A549 (cell line): ENCODE data around the gene TTPAL. TPM values are rescaled to one million over a fixed set of nuclear protein-coding genes. Genes with fewer than 3 reads are reported as not detected.

Experiments used
- ATAC-seq, 2 experiments: fragments of 200-7000 bp in 1 of 2; fragments of >200 bp in 1 of 2; cut with Nextera tagmentation in 1 of 2; cut with Tn5 transposase in 1 of 2; 3 replicates each; pipeline versions ENCODE4 v1.8.0 to v1.9.1; 2018 to 2020; ENCODE audit warnings: mild to moderate bottlenecking in 1 of 2, moderate library complexity in 1 of 2
- CTCF ChIA-PET: fragments of 300-600 bp; sonication (Branson Sonifier 250); formaldehyde crosslinking; extraction: SDS; loops from one replicate; lab custom pipeline; 2021; ENCODE audit warnings: antibody characterized with exemption, inconsistent platforms; lab: Yijun Ruan, JAX
- POLR2A ChIA-PET: fragments of 350-600 bp; formaldehyde crosslinking; extraction: SDS; loops from one replicate; lab custom pipeline; 2021; ENCODE audit warnings: antibody characterized with exemption, inconsistent platforms; lab: Yijun Ruan, JAX
- DNase-seq, 2 experiments: peaks; one replicate each; pipeline versions ENCODE4 v3.0.0 to v3.0.0-alpha.2; 2011 to 2016; ENCODE audit warnings: low read depth in 1 of 2, low spot score in 1 of 2
- FAIRE-seq: peaks from 2 replicates; lab custom pipeline; 2011; peaks lifted over from hg19 to GRCh38; lab: Jason Lieb, UNC
- H3K27ac ChIP-seq, 2 experiments: fragments of >200 bp; sonication (Bioruptor Twin); formaldehyde crosslinking; 3 replicates each; pipeline ENCODE4 v1.5.1; 2016 to 2017
- H3K4me1 ChIP-seq: fragments of >200 bp; sonication (Bioruptor Twin); formaldehyde crosslinking; 3 replicates; pipeline ENCODE4 v1.6.1; 2016
- H3K4me2 ChIP-seq: fragments of >200 bp; sonication (Bioruptor Twin); formaldehyde crosslinking; 3 replicates; pipeline ENCODE4 v1.6.1; 2016
- H3K4me3 ChIP-seq: fragments of >200 bp; sonication (Bioruptor Twin); formaldehyde crosslinking; 3 replicates; pipeline ENCODE4 v1.5.1; 2016
- H3K9me3 ChIP-seq: fragments of >200 bp; sonication (Bioruptor Twin); formaldehyde crosslinking; 3 replicates; pipeline ENCODE4 v1.6.1; 2016
- CBX2 ChIP-seq: fragments of 200-600 bp; sonication (generic); IDR thresholded peaks from 2 replicates; pipeline ENCODE4 v1.6.1; 2016; ENCODE audit warnings: low read depth, mild to moderate bottlenecking, borderline replicate concordance
- CEBPB ChIP-seq, 2 experiments: fragments of >200 bp in 1 of 2; sonication (Bioruptor Twin) in 1 of 2; formaldehyde crosslinking in 1 of 2; IDR thresholded peaks; 2 replicates each; pipeline ENCODE4 v1.6.1; 2012 to 2016
- CHD2 ChIP-seq: fragments of 150-350 bp; IDR thresholded peaks from 2 replicates; pipeline ENCODE4 v1.6.1; 2014; ENCODE audit warnings: low read length; ENCODE audit not compliant: partially characterized antibody
- CHD4 ChIP-seq: fragments of 200-600 bp; sonication (generic); IDR thresholded peaks from 2 replicates; pipeline ENCODE4 v1.6.1; 2016; ENCODE audit warnings: antibody characterized with exemption, mild to moderate bottlenecking, borderline replicate concordance
- EHMT2 ChIP-seq: fragments of 200-600 bp; sonication (generic); IDR thresholded peaks from 2 replicates; pipeline ENCODE4 v1.6.1; 2016; ENCODE audit warnings: antibody characterized with exemption, low read depth, mild to moderate bottlenecking, moderate library complexity
- ESRRA ChIP-seq: fragments of 150-350 bp; IDR thresholded peaks from 2 replicates; pipeline ENCODE4 v1.6.1; 2014; ENCODE audit warnings: mild to moderate bottlenecking, low read length, borderline replicate concordance
- FOSL2 ChIP-seq, 2 experiments: fragments of 450-650 bp in 1 of 2; fragments of >200 bp in 1 of 2; sonication (Bioruptor Twin) in 1 of 2; formaldehyde crosslinking; IDR thresholded peaks; 2 replicates each; pipeline versions ENCODE4 v1.5.0 to v1.6.1; 2016 to 2020; ENCODE audit warnings: mild to moderate bottlenecking in 1 of 2, moderate library complexity in 1 of 2
- FOXS1 ChIP-seq: fragments of 250-450 bp; sonication (Bioruptor Pico); IDR thresholded peaks from 2 replicates; pipeline ENCODE4 v1.5.0; 2020; ENCODE audit warnings: mild to moderate bottlenecking, moderate library complexity
- HDAC2 ChIP-seq: fragments of 200-600 bp; sonication (generic); IDR thresholded peaks from 2 replicates; pipeline ENCODE4 v1.6.1; 2016
- HEYL ChIP-seq: fragments of 250-450 bp; sonication (Bioruptor Pico); IDR thresholded peaks from 2 replicates; pipeline ENCODE4 v1.8.0; 2021; ENCODE audit warnings: mild to moderate bottlenecking, moderate library complexity
- HOXB5 ChIP-seq: fragments of 250-450 bp; sonication (Bioruptor Pico); IDR thresholded peaks from 2 replicates; pipeline ENCODE4 v1.5.0; 2020; ENCODE audit warnings: mild to moderate bottlenecking, moderate library complexity
- JUN ChIP-seq, 2 experiments: fragments of >200 bp; sonication (Bioruptor Twin); formaldehyde crosslinking; IDR thresholded peaks; 2 replicates in 1 of 2; 3 replicates in 1 of 2; pipeline ENCODE4 v1.6.1; 2016 to 2017
- JUNB ChIP-seq: fragments of >200 bp; sonication (Bioruptor Twin); formaldehyde crosslinking; IDR thresholded peaks from 2 replicates; pipeline ENCODE4 v1.6.1; 2016
- KDM5A ChIP-seq: fragments of 200-600 bp; sonication (generic); IDR thresholded peaks from 2 replicates; pipeline ENCODE4 v1.6.1; 2016; ENCODE audit warnings: antibody characterized with exemption, mild to moderate bottlenecking
- MAFK ChIP-seq: fragments of 450-650 bp; IDR thresholded peaks from 2 replicates; pipeline ENCODE4 v1.6.1; 2014; ENCODE audit not compliant: partially characterized antibody
- MYC ChIP-seq: IDR thresholded peaks from 2 replicates; pipeline ENCODE4 v1.6.1; 2012; ENCODE audit warnings: mild to moderate bottlenecking, inconsistent platforms, low read length, improper control_type of control experiment, borderline replicate concordance
- NFE2L2 ChIP-seq: fragments of 150-350 bp; conservative IDR thresholded peaks from 2 replicates; pipeline ENCODE4 v1.6.1; 2014; ENCODE audit warnings: low read length
- NPAS2 ChIP-seq: fragments of 250-450 bp; sonication (Bioruptor Pico); IDR thresholded peaks from 2 replicates; pipeline ENCODE4 v1.8.0; 2022; ENCODE audit warnings: mild to moderate bottlenecking, moderate library complexity, borderline replicate concordance
- NR3C1 ChIP-seq: fragments of >200 bp; sonication (Bioruptor Twin); formaldehyde crosslinking; IDR thresholded peaks from 3 replicates; pipeline ENCODE4 v1.6.1; 2017
- PHF8 ChIP-seq: fragments of 200-600 bp; sonication (generic); IDR thresholded peaks from 2 replicates; pipeline ENCODE4 v1.6.1; 2016; ENCODE audit warnings: low read depth, mild to moderate bottlenecking, antibody characterized with exemption, moderate library complexity, borderline replicate concordance
- RFX5 ChIP-seq: fragments of 450-650 bp; IDR thresholded peaks from 2 replicates; pipeline ENCODE4 v1.7.1; 2014; ENCODE audit warnings: antibody characterized with exemption, mild to moderate bottlenecking, moderate library complexity
- SMC3 ChIP-seq: fragments of >200 bp; sonication (Bioruptor Twin); formaldehyde crosslinking; IDR thresholded peaks from 3 replicates; pipeline ENCODE4 v1.6.1; 2018; ENCODE audit warnings: inconsistent platforms
- SREBF2 ChIP-seq: fragments of 450-650 bp; IDR thresholded peaks from 2 replicates; pipeline ENCODE4 v1.6.1; 2014; ENCODE audit warnings: mild to moderate bottlenecking, moderate library complexity
- ZFP36 ChIP-seq: fragments of 450-650 bp; IDR thresholded peaks from 2 replicates; pipeline ENCODE4 v1.6.1; 2014; ENCODE audit warnings: borderline replicate concordance; ENCODE audit not compliant: partially characterized antibody
- ZNF302 ChIP-seq: fragments of 250-450 bp; sonication (Bioruptor Pico); IDR thresholded peaks from 2 replicates; pipeline ENCODE4 v1.9.0; 2021; ENCODE audit warnings: inconsistent platforms, mild to moderate bottlenecking, moderate library complexity
- WGBS: methylation state at CpG from one replicate; pipeline ENCODE4 v1.1.6; 2017; ENCODE audit errors: missing lambda C conversion rate; 5-methylcytosine and 5-hydroxymethylcytosine counted together
- polyA plus RNA-seq, 4 experiments: library from polyadenylated mRNA; depleted of rRNA in 3 of 4; stranded (reverse); fragments of >200 nt; fragmentation: RNase III in 1 of 4; extraction: RNeasy Plus Mini Kit Qiagen cat#74134 plus additional on column Dnase treatment in 1 of 4; gene quantifications; 2 replicates in 3 of 4; 3 replicates in 1 of 4; pipeline ENCODE4 v1.2.3, GENCODE V29; 2011 to 2017
- TF ChIP-seq, protein P1 (sequence below): IDR thresholded peaks from 2 replicates; pipeline ENCODE4 v1.6.1; 2012
- TF ChIP-seq, protein P2 (sequence below): fragments of >200 bp; sonication (Bioruptor Twin); formaldehyde crosslinking; IDR thresholded peaks from 2 replicates; pipeline ENCODE4 v1.6.1; 2016
- TF ChIP-seq, protein P3 (sequence below): fragments of 150-350 bp; IDR thresholded peaks from 2 replicates; pipeline ENCODE4 v1.6.1; 2014; ENCODE audit warnings: low read depth, mild to moderate bottlenecking, low read length
- TF ChIP-seq, protein P4 (sequence below): fragments of 200-600 bp; sonication (generic); IDR thresholded peaks from 2 replicates; pipeline ENCODE4 v1.6.1; 2016; ENCODE audit warnings: antibody characterized with exemption, mild to moderate bottlenecking, moderate library complexity

The TTPAL gene
- polyA plus RNA-seq, 2 of the 4 experiments (the other 2 are of a cell fraction): 9.1 to 9.2 TPM

DNA sequence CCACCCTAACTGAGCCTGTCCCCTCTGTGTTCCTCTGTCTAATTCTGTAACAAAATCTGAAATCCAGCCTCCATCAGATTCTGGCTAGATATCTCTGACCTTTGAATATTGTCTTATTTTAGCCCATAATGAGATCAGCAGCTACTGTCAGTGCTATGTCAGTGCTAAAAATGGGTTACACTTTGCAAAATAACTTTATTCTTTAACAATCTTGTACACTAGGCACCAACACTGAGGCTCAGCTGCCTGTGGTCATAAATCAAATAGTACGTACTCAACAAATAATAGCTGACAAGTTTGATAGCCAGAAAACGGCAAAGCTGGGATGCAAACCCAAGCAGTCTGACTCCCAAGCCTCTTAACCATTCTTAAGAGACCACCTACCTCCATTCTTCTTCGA, 22.1 kb downstream of the TTPAL start:
- no peak overlapping the region for H3K4me3 ChIP-seq
- no peak for ATAC-seq
- CTCF ChIA-PET: interaction anchor here (0.5 to 1.2 kb wide), 3 partner anchors 12 to 274 kb away, joined by 3 read pairs; no protein-coding TSS in a partner anchor
- no peak for DNase-seq
- WGBS: 74% methylated on average over 3 of the region's 3 CpGs
- POLR2A ChIA-PET: interaction anchor here (1.2 kb wide), 1 partner anchor 24 kb away, joined by 3 read pairs; the partner anchor contains the start of gene SERINC3
- no peak for FAIRE-seq
- TF ChIP-seq PHF8: no peak
- TF ChIP-seq FOXS1 (CRISPR knock-in tag): no peak
- TF ChIP-seq CEBPB (IDR thresholded peaks at IDR 0.05): no peak
- no peak for TF ChIP-seq HDAC2
- TF ChIP-seq, protein P1, sequence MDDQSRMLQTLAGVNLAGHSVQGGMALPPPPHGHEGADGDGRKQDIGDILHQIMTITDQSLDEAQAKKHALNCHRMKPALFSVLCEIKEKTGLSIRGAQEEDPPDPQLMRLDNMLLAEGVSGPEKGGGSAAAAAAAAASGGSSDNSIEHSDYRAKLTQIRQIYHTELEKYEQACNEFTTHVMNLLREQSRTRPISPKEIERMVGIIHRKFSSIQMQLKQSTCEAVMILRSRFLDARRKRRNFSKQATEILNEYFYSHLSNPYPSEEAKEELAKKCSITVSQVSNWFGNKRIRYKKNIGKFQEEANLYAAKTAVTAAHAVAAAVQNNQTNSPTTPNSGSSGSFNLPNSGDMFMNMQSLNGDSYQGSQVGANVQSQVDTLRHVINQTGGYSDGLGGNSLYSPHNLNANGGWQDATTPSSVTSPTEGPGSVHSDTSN: no peak
- TF ChIP-seq, protein P2, sequence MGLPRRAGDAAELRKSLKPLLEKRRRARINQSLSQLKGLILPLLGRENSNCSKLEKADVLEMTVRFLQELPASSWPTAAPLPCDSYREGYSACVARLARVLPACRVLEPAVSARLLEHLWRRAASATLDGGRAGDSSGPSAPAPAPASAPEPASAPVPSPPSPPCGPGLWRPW: no peak
- TF ChIP-seq, protein P3, sequence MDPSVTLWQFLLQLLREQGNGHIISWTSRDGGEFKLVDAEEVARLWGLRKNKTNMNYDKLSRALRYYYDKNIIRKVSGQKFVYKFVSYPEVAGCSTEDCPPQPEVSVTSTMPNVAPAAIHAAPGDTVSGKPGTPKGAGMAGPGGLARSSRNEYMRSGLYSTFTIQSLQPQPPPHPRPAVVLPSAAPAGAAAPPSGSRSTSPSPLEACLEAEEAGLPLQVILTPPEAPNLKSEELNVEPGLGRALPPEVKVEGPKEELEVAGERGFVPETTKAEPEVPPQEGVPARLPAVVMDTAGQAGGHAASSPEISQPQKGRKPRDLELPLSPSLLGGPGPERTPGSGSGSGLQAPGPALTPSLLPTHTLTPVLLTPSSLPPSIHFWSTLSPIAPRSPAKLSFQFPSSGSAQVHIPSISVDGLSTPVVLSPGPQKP: no peak
- TF ChIP-seq ESRRA: no peak
- TF ChIP-seq NFE2L2: no peak
- no peak for TF ChIP-seq HOXB5
- no peak for TF ChIP-seq FOSL2 (IDR thresholded peaks at IDR 0.05)
- no peak for TF ChIP-seq FOSL2 (CRISPR knock-in tag; IDR thresholded peaks at IDR 0.05)
- TF ChIP-seq ZNF302 (CRISPR knock-in tag): no peak
- TF ChIP-seq HEYL (CRISPR knock-in tag): no peak
- no peak for TF ChIP-seq JUNB
- no peak for TF ChIP-seq RFX5
- no peak for TF ChIP-seq MAFK
- TF ChIP-seq, all 56 proteins: peak for 0
- H3K27ac ChIP-seq: peak overlapping the region; percentile 86 to 90
- H3K4me2 ChIP-seq: peak overlapping the region; percentile 78; the same call in 2 of the 3 replicates
- H3K9me3 ChIP-seq: no peaks in the 10 kb centered on the region
- peaks cover 47% of the 10 kb centered on the region for H3K4me1 ChIP-seq

DNA sequence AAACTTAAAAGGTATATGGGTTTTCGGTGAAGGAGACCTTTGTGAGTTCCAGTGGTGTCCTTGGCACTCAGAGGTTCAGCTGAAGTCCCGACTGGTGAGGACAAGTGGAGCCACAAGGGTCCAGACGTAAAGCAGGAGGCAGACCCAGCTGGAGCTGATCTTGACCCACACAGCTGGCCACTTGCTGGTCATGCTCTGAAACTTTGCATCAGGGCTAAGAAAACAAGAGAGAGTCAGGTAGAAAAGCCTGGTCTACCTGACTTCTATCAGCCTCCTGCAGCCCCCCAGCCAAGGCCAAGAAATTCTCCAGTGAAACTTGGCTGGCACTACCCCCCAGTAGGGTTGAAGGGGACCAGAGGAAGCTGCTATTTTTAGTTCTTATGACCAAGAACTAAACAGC, 24.5 kb downstream of the TTPAL start:
- DNase-seq (no peak), FAIRE-seq (no peak), ATAC-seq (no peak)
- H3K9me3 ChIP-seq: no peaks in the 10 kb centered on the region
- ChIA-PET CTCF (interaction anchor here (0.6 to 1.6 kb wide), 6 partner anchors 14 to 582 kb away, joined by 3 to 6 read pairs (median 3); no protein-coding TSS in a partner anchor), POLR2A (no interaction called here)
- TF ChIP-seq CHD4: no peak
- no peak for TF ChIP-seq RFX5
- no peak for TF ChIP-seq NPAS2 (CRISPR knock-in tag)
- no peak for TF ChIP-seq SREBF2
- TF ChIP-seq EHMT2: no peak
- WGBS: 86% methylated on average over 3 of the region's 3 CpGs
- no peak overlapping the region for H3K4me2 ChIP-seq
- peaks cover 29% of the 10 kb centered on the region for H3K4me1 ChIP-seq
- H3K4me3 ChIP-seq: no peak overlapping the region
- no peak overlapping the region for H3K27ac ChIP-seq

DNA sequence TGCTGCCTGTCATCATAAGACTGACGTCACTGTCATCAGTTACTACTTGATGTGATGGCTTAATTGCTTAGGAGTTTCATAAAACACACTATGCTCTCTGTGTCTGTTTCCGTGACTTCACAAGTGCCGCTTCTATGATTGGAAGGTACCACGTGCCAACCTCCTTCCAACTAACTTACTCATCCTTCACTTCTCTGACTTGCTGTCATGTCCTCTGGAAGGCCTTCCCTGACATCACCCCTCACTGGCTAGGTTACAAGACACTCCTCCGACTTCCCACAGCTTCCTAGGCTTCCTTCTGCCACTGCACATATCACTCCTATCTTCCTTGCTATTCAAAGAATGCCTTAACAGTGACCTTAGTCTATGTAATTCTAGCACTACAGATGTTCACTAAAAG, 25.8 kb downstream of the TTPAL start:
- DNase-seq (no peak), FAIRE-seq (no peak), ATAC-seq (no peak)
- POLR2A ChIA-PET: no interaction called here
- H3K9me3 ChIP-seq: no peaks in the 10 kb centered on the region
- H3K4me1 ChIP-seq: peaks cover 16% of the 10 kb centered on the region
- no peak overlapping the region for H3K27ac ChIP-seq
- WGBS: 96% methylated on average over 5 of the region's 5 CpGs
- TF ChIP-seq HOXB5 (no peak), SMC3 (no peak), ESRRA (no peak), ZFP36 (no peak), NR3C1 (no peak), HDAC2 (no peak), JUN (IDR thresholded peaks at IDR 0.05) (no peak), MYC (no peak), CHD2 (no peak), CBX2 (no peak), MAFK (no peak), KDM5A (no peak), FOXS1 (CRISPR knock-in tag) (no peak)
- TF ChIP-seq, protein P4, sequence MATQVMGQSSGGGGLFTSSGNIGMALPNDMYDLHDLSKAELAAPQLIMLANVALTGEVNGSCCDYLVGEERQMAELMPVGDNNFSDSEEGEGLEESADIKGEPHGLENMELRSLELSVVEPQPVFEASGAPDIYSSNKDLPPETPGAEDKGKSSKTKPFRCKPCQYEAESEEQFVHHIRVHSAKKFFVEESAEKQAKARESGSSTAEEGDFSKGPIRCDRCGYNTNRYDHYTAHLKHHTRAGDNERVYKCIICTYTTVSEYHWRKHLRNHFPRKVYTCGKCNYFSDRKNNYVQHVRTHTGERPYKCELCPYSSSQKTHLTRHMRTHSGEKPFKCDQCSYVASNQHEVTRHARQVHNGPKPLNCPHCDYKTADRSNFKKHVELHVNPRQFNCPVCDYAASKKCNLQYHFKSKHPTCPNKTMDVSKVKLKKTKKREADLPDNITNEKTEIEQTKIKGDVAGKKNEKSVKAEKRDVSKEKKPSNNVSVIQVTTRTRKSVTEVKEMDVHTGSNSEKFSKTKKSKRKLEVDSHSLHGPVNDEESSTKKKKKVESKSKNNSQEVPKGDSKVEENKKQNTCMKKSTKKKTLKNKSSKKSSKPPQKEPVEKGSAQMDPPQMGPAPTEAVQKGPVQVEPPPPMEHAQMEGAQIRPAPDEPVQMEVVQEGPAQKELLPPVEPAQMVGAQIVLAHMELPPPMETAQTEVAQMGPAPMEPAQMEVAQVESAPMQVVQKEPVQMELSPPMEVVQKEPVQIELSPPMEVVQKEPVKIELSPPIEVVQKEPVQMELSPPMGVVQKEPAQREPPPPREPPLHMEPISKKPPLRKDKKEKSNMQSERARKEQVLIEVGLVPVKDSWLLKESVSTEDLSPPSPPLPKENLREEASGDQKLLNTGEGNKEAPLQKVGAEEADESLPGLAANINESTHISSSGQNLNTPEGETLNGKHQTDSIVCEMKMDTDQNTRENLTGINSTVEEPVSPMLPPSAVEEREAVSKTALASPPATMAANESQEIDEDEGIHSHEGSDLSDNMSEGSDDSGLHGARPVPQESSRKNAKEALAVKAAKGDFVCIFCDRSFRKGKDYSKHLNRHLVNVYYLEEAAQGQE: no peak
- no peak overlapping the region for H3K4me3 ChIP-seq
- H3K4me2 ChIP-seq: no peak overlapping the region
- CTCF ChIA-PET: interaction anchor here (0.6 to 1.6 kb wide), 3 partner anchors 78 to 113 kb away, joined by 3 to 6 read pairs (median 5); no protein-coding TSS in a partner anchor
